HS-27A (cell line): ENCODE data around the gene UEVLD.

Source experiments
- DNase-seq: peaks from one replicate; pipeline ENCODE4 v3.0.0-alpha.2; 2012; ENCODE audit warnings: low read depth, missing footprints

Gene UEVLD

DNA sequence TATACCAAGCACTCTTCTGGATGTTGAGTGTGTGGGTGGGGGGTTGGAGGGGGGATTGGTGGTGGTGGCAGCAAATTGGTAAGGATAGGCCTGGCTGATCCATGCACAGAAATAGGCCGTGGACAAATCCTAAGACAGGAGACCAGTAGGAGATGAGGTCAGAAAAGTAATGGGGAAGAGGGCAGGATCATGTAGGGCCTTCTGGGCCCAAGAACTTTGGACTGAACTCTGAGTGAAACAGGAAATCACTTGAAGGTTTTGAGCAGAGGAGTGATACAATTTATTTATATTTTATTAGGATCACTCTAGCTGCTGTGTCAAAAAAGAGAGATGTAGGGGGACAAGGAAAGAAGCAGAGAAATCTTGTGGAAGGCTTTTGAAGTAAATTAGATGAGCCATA is 90.5 kb downstream of the UEVLD start:
- DNase-seq: no peak

DNA sequence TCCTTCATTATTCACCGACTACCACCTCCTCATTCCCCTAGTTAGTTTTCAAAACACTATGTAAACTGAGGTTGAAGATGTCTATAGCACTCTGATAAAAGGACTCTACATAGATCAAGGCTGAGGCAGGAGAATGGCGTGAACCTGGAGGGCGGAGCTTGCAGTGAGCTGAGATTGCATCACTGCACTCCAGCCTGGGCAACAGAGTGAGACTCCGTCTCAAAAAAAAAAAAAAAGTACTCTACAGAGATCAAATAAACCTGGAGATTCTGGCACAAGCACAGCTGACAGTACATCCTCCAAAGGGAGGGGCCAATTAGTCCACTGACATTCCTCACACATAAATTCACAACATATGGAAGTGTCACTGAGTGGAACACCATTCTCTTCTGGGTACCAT is 92.8 kb downstream of the UEVLD start:
- no peak for DNase-seq

- DNase-seq: no peak
Observed at GRCh38 chr11:18495271-18495670, 93.3 kb downstream of the UEVLD start.

- DNase-seq: no peak
Observed at GRCh38 chr11:18493310-18493709, 95.2 kb downstream of the UEVLD start.

DNA sequence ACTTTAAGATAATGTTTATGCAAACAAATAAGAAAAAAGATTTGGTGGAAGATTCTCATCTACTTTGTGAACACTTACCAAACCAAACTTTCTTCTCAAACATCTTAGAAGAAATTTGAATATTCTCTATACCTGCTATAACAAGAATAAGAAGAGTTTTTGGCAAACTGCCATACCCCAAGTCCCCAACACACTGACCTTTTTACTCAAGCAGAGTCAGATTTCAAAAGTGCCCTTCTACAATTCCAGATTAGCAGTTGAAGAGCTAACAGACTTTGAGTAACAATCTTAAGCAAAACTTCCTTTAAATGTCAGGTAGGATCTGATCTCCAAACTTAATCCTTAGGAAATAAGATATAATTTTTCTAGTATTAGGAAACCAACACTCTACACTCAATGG is 95.6 kb downstream of the UEVLD start:
- no peak for DNase-seq

DNA sequence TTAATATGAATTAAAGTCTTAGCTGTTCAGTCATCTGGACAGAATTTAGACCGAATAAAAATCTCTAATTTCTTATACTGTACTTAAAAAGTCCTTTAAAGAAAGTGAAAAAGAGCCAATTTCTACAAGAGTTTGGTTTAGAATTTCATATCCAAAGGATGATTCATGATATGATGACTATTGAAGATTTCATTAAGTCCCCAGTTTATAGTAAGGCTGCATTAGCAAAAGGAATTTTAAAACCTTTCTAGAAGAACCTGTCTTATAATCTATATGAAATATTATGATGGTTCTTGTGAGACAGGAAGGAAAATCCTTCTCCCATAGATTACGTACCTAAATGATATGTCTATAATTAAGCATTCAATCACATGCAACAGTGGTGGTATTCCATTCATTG is 96.6 kb downstream of the UEVLD start:
- DNase-seq: no peak

- no peak for DNase-seq
Observed at GRCh38 chr11:18490736-18491485, 97.6 kb downstream of the UEVLD start.

DNA sequence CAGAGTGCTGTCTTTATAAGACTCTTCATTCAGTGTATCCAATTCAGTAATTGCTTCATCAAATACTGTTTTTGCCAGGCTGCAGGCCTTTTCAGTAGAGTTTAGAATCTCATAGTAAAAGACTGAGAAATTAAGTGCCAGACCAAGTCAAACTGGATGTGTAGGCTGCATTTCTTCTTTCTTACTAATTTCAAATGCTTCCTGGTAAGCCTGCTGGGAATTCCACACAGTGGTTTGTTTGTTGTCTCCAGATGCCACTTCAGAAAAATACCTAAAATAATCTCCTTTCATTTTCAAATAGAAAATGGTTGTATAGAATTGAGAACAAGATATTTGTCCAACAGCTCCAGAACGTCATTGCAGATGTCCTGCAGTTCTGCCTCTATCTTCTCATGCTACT is 98.2 kb downstream of the UEVLD start:
- DNase-seq: no peak

DNA sequence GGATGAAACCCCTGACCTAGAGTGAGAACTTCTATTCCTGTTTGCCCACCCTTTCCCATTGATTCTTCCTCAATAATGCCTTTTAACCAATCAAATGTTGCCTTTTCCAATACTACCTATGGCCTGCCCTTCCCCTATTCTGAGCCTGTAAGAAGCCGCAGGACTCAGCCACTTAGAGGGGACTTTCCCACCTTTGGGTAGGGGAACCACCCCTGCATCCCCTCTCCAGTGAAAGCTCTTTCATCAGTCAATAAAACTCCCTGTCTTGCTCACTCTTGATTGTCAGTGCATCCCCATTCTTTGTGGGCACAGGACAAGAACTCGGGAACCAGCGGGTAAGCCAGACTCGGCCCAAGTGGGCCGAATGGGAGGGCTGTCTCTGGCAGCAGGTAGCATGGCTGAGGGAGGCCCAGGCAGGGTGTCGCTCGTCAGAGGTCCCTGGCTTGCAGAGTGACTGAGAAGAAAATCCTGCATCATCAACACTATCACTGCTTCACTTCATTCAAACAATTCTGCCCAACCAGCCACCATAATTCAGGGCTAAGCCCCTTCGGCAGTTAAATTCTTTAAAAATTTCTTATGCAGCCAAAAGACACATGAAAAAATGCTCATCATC is 102.5 kb downstream of the UEVLD start:
- DNase-seq: no peak
